ENCODE results near the gene DCBLD2. TPM values are rescaled to one million over a fixed set of nuclear protein-coding genes. Genes with fewer than 3 reads are reported as not detected.

DCBLD2 gene
- total RNA-seq = 10 to 100 TPM in 2 of 3 donors, 1 to 10 TPM in 1; 9.6 to 34.8 (median 17.5) TPM
- long read RNA-seq, donor 1, full-length matches to known transcripts = 9 of 34 reads
- long read RNA-seq, donor 1, partial matches to known transcripts = 15 of 34 reads
- long read RNA-seq, donor 1, other reads (novel, unspliced or antisense) = 10 of 34 reads
- long read RNA-seq, donor 2, partial matches to known transcripts = 2 of 3 reads
- long read RNA-seq, donor 2, other reads (novel, unspliced or antisense) = 1 of 3 reads

GRCh38 chr3:98901392-98902350 lies at the start of gene DCBLD2:
TSS of gene DCBLD2 (minus strand) at chr3:98901695. CDS start at chr3:98901326, 369 bp downstream.
- intact Hi-C loops (cut with DNase I, micrococcal nuclease) = no loop called here
- TF ChIP-seq CTCF (IDR thresholded peaks at IDR 0.05) = no peak
- Histone ChIP-seq H3K36me3 (ENCODE audit: low read depth) (no peaks in the 10 kb centered on the region), H3K4me1 (ENCODE audit: low read depth) (peaks cover 7% of the 10 kb centered on the region), H3K9me3 (no peaks in the 10 kb centered on the region), H3K4me3 (peak within 1 kb of the TSS; percentile 56)
- DNase-seq (peak; percentile 95 to 97 (median 97)), ATAC-seq (peak; percentile 99)

GRCh38 chr3:98945666-98946065 lies 44.2 kb upstream of the DCBLD2 start:
- ATAC-seq (no peak), DNase-seq (no peak)
- Histone ChIP-seq H3K9me3 (no peaks in the 10 kb centered on the region), H3K4me3 (no peak overlapping the region), H3K4me1 (ENCODE audit: low read depth) (no peaks in the 10 kb centered on the region), H3K36me3 (ENCODE audit: low read depth) (no peaks in the 10 kb centered on the region)
- intact Hi-C loops (cut with DNase I, micrococcal nuclease) = no loop called here
- TF ChIP-seq CTCF (IDR thresholded peaks at IDR 0.05) = no peak

GRCh38 chr3:98945101-98945524 lies 43.6 kb upstream of the DCBLD2 start:
- no peak for TF ChIP-seq CTCF (IDR thresholded peaks at IDR 0.05)
- intact Hi-C loops (cut with DNase I, micrococcal nuclease) = no loop called here
- no peak for ATAC-seq

GRCh38 chr3:98930413-98930812 lies 28.9 kb upstream of the DCBLD2 start:
- no peak overlapping the region for H3K4me3 ChIP-seq
- H3K36me3 ChIP-seq (ENCODE audit: low read depth) = no peaks in the 10 kb centered on the region
- intact Hi-C loops (cut with DNase I, micrococcal nuclease) = no loop called here
- ATAC-seq = no peak
- no peak for TF ChIP-seq CTCF (IDR thresholded peaks at IDR 0.05)
- H3K4me1 ChIP-seq (ENCODE audit: low read depth) = no peaks in the 10 kb centered on the region
- no peak for DNase-seq
- peaks cover 2% of the 10 kb centered on the region for H3K9me3 ChIP-seq

More at GRCh38 chr3:98945101-98945524, 43.6 kb upstream of the DCBLD2 start:
- no peaks in the 10 kb centered on the region for H3K9me3 ChIP-seq
- no peaks in the 10 kb centered on the region for H3K4me1 ChIP-seq (ENCODE audit: low read depth)
- no peak for DNase-seq
- H3K4me3 ChIP-seq = no peak overlapping the region
- H3K36me3 ChIP-seq (ENCODE audit: low read depth) = no peaks in the 10 kb centered on the region

- intact Hi-C loops (cut with DNase I, micrococcal nuclease) = no loop called here
- Histone ChIP-seq H3K36me3 (ENCODE audit: low read depth) (no peaks in the 10 kb centered on the region), H3K4me1 (ENCODE audit: low read depth) (no peaks in the 10 kb centered on the region), H3K4me3 (no peak overlapping the region), H3K9me3 (no peaks in the 10 kb centered on the region)
- ATAC-seq (no peak), DNase-seq (no peak)
- no peak for TF ChIP-seq CTCF (IDR thresholded peaks at IDR 0.05)
Observed at GRCh38 chr3:98921957-98922356, 20.5 kb upstream of the DCBLD2 start.

Measured in mucosa of descending colon (tissue), 3 donors.